H1 (cell line): ENCODE measurements around the gene CDCA4. TPM values are rescaled to one million over a fixed set of nuclear protein-coding genes. Genes with fewer than 3 reads are reported as not detected.

Source experiments
- CBX5 ChIP-seq: fragments of 300-800, 300-1000 bp; sonication (generic); IDR thresholded peaks from 2 replicates; pipeline ENCODE4 v1.7.1; 2016; ENCODE audit warnings: antibody characterized with exemption, low read length, low read depth
- CHD7 ChIP-seq: fragments of 300-600 bp; sonication (generic); IDR thresholded peaks from 2 replicates; pipeline ENCODE4 v1.7.1; 2012; ENCODE audit warnings: low read length, moderate library complexity, mild to moderate bottlenecking, inconsistent platforms; ENCODE audit not compliant: insufficient replicate concordance
- E2F6 ChIP-seq: IDR thresholded peaks from 2 replicates; pipeline ENCODE4 v1.6.1; 2012; ENCODE audit warnings: inconsistent platforms
- JUN ChIP-seq: IDR thresholded peaks from 2 replicates; pipeline ENCODE4 v1.6.1; 2011; ENCODE audit warnings: low read depth, mild to moderate bottlenecking, improper control_type of control experiment, low read length
- RNF2 ChIP-seq: fragments of 200-900, 300-1000 bp; sonication (generic); IDR thresholded peaks from 2 replicates; pipeline ENCODE4 v1.7.1; 2016; ENCODE audit warnings: borderline replicate concordance, low read depth, mild to moderate bottlenecking, antibody characterized with exemption, low read length; ENCODE audit not compliant: poor library complexity, severe bottlenecking; ENCODE audit errors: missing control alignments
- SIRT6 ChIP-seq: IDR thresholded peaks from one replicate; pipeline ENCODE4 v1.7.1; 2012; ENCODE audit warnings: low read length, inconsistent platforms
- TCF12 ChIP-seq: IDR thresholded peaks from 2 replicates; pipeline ENCODE4 v1.6.1; 2011; ENCODE audit warnings: low read depth, mild to moderate bottlenecking, low read length
- polyA plus RNA-seq, 7 experiments: library from polyadenylated mRNA; depleted of rRNA in 3 of 7; stranded (reverse) in 5 of 7; unstranded in 2 of 7; fragments of >200 nt in 5 of 7; fragments of 200-250 nt in 2 of 7; gene quantifications; 1 replicate in 5 of 7; 2 replicates in 1 of 7; 4 replicates in 1 of 7; pipeline versions ENCODE4 v1.2.1 to v1.2.3, GENCODE V29; 2011 to 2013; ENCODE audit warnings: missing spikeins in 2 of 7, mixed read lengths in 2 of 7
- total RNA-seq: library from RNA; stranded (reverse); fragmentation: NEBNext Ultra II Directional; extraction: Animal tissue kit (Norgen Biotek cat#: 25700); gene quantifications from 2 replicates; pipeline ENCODE4 v1.2.1, GENCODE V29; 2021

The CDCA4 gene
- total and polyA plus RNA-seq, 2 of the 8 experiments (the other 6 are each of a cell fraction or from before 2014, with no cell fraction given), result 49.9 to 62.4 TPM

GRCh38 chr14:104973135-104973384, 47.8 kb downstream of the CDCA4 start (continued):
- TF ChIP-seq CHD7 (no peak), SIRT6 (no peak), TCF12 (no peak), CBX5 (no peak), JUN (no peak), RNF2 (no peak), E2F6 (no peak; the same call in 1 of the 2 replicates)
